ENCODE measurements around the gene CFAP46. TPM values are rescaled to one million over a fixed set of nuclear protein-coding genes. Genes with fewer than 3 reads are reported as not detected.
A peak's percentile ranks its signal among the peaks of the same experiment; 100 is the strongest.

Gene CFAP46
- polyA plus RNA-seq, 12 donors: 0.25 to 1.2 (median 0.50) TPM; not detected in 2

- no peak for DNase-seq
Observed at GRCh38 chr10:132882069-132882951, 60.1 kb downstream of the CFAP46 start.

DNA sequence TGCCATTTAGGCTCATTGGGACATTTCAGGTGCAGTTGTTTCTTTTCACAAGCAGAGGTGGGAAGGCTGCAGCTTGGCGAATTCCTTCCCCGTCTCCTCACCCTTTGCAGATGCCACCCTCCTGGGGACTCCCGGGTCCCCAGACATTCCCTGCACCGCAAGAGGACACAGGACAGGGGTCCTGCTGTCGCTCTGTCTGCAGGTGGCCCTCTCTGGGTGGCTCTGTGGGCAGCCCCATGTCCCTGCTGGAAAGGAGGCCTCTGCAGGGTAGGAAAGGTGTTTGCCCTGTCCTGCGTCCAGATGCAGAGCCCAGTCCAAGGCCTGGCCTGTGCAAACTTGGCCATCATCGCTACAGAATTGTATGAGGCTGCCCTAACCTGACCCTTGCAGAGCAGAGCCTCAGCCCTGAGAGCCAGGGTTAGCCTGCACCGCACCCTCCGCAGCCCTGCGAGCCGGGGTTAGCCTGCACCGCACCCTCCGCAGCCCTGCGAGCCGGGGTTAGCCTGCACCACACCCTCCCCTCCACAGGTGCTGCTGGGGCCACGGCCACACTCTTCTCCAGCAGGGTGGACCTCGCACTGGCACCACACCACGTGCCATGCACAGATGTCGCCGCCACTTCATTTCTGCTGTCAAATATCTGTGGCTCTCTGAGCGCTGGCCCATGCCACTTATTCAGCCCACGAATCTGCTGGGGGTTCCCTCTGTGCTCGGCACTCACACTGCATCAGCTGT lies 61.0 kb downstream of the CFAP46 start:
- DNase-seq: no peak

DNA sequence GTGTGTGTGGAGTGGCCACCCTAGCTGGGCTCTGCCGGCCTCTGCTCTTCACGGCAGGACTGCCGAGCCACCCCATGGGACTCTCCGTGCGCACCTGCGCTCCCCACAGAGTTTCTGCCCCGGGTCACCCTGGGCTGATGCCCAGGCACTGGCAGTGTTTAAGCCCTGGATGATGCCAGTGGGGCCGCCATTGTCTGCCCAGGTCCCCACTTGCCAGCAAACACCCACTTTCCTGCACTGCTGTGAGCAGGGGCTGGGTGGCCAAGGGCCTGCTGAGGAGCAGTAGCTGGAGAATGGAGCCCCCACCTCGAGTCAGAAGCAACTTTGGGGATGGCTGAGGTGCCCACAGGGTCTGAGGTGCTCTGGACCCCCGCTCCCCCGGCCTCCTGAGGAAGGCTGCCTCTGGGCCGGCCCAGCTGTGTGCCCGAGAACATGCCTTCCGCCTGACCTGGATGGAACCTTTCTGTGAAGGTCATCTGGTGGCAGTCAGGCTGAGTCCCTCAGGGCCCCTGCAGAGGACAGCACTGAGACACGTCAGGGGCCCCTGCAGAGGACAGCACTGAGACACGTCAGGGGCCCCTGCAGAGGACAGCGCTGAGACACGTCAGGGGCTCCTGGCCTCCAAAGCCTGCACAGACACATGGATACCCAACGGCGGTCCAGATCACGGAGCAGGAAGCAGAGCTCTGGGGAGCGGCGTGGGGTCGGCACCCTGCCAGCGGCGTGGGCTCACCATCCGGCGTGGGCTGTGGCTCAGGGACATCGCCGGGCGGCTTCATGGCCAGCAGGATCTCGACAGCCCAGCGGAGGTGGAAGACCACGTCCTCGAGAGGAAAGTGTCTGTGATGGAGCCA lies 62.0 kb downstream of the CFAP46 start:
- no peak for DNase-seq

DNA sequence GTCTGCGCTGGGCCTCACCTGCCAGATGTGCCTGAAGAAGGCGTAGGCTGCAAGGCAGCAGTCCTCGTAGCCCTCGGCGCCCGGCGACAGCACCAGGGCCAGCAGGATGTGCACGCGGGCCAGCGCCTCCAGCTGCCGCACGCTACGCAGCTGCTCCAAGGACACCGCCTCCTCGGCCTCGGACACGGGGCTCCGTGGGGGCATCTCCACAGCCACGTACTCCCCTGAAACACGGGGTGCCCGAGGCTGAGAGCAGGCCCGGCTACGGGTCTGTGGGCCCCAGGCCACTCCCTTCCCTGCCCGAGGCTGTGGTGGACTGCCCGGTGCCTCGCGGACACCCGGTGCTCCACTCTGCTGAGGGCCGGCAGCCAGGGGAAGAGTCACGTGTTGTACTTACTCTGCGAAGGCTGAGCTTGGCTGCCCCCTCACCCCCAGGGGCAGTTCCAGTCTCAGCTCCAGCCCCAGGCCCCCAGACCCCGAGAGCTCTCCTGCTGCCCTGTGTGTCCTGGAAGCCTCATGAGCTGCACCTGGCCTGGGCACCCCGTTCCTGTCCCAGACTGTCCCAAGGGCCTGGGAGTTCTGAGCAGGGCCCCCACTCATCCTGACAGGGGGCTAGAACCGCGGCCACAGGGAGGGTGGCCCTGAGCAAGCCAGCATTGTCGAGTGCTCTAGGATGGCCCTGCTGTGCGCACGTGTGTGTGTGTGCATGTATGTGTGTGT lies 62.8 kb downstream of the CFAP46 start:
- DNase-seq: peak; percentile 28

DNA sequence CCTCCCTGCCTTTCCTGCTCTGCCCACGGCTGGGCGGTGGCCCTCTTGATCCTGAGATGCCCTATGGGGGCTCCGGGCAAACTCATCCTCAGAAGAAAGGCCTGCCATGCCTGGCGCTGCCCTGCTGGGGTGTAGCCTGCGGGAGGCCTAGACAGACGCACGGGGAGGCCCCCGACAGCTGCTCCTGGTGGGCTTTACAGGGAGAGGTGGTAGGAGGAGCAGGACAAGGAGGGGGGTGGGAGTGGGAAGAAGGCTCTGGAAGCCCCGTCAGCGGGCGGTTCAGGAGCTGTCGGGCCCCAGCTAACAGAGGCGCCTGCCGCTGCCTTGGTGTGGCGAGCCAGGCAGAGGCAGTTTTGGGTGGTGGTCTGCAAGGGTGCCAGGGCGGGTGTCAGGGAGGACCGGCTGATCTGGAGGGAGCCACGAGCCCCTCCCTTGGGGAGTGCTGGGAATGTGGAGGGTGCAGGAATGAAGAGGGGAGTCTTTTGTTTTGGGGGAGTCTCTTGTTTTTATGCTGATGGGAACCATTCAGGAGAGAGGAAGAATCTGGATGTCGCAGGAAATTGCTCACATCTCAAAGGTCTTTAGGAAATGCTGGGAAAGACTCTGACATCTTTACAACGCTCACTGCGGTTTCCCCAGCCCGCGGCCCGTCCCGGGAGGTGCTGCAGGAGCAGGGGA lies 63.5 kb downstream of the CFAP46 start:
- DNase-seq: no peak

DNA sequence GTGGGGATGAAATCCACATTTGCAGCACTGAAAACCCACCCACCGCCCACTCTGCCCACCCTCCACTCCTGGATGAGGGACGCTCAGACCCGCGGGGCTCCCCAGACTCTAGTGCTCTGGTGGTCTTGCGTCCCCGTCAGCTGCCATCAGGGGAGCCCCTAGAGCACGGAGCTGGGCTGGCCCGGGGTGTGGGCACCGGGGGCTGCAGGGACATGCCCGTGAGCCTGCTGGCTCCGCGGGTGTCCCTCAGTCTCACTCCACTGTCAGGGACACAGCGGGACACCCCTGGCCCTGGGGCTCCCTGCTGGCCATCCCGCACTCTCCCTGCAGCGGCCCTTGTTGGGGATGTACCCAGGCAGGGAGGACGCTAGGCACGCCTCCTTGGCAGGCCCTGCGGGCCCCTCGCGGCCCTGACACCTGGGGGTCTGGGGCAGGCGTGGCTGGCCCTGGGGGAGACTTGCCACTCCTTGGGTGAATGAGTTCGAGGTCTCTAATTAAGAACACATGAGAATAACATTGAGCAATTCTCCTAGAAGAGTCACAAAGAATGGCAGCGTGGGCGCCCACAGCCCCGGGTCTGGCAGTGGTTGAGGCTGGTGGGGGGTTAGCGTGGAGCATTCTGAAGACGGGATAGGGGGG lies 64.2 kb downstream of the CFAP46 start:
- no peak for DNase-seq

DNA sequence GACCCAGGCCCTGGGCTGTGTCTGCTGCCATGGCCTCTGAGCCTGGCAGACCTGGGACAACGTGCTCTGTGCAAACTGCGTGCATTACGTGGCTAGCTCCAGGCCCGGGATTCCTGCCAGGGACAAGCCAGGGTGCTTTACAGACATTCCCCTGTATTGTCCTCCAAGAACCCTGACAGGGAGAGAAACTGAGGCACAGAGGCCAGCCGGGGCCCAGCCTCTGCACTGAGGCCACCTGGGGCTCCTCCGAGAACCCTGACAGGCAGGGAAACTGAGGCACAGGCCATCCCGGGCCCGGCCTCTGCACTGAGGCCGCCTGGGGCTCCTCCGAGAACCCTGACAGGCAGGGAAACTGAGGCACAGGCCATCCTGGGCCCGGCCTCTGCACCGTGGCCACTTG lies 64.9 kb downstream of the CFAP46 start:
- DNase-seq: no peak

GRCh38 chr10:132876993-132877431 lies 65.4 kb downstream of the CFAP46 start:
- DNase-seq: no peak

GRCh38 chr10:132876131-132876860 lies 66.1 kb downstream of the CFAP46 start:
- no peak for DNase-seq

DNA sequence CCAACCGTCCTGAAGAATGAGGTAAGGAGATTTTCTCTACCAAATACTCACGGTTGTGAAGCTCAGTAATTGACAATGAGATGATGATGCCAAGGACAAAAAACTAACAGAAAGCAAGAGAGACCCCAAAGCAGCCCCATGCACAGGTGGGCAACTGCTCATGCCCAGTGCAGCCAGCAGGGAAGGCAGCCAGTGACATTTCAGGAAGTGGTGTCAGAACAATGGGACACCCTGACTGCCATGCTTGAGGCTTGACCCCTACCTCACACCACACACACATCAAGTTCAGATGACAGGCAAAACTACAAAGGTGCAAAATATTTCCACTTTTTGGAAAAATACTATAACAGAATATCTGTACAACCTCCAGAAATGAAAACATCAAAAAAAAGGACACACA lies 66.9 kb downstream of the CFAP46 start:
- no peak for DNase-seq

DNA sequence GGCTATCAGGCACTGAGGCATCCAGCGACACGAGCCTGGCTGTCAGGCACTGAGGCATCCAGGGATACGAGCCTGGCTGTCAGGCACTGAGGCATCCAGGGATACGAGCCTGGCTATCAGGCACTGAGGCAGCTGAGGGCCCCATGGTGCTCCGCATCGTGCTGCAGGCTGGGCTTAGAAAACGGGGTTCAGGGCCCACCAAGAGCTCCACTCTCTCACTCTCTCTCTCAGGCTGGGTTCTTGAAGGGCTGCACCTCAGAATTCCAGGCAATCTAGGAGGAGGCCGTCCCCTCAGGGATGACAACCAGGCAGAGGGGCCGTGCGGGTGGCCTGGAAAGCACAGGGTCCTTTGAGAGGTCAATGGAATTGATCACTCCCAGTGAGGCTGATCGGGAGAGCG lies 69.0 kb downstream of the CFAP46 start:
- no peak for DNase-seq

GRCh38 chr10:132872658-132873057 lies 69.7 kb downstream of the CFAP46 start:
- DNase-seq: no peak

DNA sequence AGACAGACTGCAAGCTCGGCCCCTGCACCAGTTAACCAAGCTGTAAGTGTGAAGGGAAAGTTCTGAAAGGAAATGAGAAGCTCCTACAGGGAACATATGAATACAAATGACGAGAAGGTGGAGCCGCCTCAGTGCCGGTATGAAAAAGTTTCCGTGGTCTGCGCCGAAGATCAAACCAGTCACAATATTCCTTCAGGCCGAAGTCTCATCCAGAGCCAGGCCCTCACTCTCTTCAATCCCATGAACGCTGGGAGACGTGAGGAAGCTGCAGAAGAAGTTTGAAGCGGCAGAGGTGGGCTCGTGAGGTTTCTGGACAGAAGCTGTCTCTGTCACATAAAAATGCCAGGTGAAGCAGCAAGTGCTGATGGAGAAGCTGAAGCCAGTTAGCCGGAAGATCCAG lies 71.9 kb downstream of the CFAP46 start:
- no peak for DNase-seq

GRCh38 chr10:132869621-132870020 lies 72.7 kb downstream of the CFAP46 start:
- DNase-seq: no peak

DNA sequence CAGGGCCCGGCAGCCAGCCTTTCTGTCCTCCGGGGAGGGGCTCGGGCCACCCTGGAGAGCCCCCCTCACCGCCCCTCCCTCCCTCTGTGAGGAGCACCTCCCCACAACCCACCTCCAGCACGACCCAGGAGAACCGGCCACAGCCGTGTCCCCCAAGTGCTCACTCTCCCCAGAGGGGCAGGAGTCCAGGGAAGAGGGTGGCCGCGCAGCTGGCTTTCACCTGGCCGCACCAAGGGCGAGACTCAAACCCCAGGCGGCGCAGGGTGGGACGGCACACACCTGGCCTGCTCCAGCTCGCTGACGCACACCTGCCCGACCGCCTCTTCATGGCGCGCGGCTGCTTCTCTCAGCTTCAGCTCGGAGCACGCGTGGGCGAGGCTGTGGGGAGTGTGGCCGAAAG lies 73.4 kb downstream of the CFAP46 start:
- DNase-seq: no peak

DNA sequence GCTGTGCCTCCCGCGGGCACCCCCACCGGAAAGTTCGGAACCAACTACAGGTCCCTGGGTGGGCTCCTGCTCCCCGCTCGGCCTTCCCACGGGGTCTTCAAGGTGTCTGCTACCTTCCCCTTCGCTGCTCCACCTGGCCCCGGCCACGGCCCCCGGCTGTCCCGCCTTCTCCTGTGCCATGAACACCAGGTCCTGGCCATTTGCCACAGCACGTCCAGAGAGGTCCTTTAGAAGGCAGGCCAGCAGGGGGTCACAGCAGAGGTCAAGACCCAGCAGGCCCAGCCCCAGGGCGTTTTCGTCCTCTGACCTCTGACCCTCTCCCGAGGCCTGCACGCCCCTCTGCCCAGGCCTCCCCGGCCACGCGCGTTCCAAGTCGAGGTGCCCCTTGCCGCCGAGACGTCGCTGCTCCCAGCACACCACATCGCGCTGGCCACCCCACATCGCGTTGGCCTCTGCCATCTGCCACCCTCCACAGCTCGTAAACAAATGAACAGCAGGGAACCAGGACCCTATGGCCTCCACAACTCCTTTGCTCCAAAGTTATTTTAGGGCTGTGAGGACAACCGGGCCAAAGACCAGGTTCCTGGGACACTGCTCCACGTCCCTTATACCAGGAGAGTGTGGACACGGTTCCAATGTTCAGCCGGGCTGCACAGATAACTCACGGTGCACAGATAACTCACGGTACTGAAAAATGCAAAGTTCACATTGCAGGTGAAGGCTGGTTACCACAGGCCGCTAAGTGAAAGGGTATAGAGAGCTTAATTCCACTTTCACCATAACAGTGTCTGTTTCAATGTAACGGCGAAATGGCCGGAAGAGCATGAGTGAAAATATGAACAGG lies 74.3 kb downstream of the CFAP46 start:
- DNase-seq: no peak

GRCh38 chr10:132866601-132867381 lies 75.6 kb downstream of the CFAP46 start:
- DNase-seq: no peak
